MM.1S (cell line): ENCODE measurements around the gene LRMDA.

ENCODE experiments used
- DNase-seq: peaks from one replicate; pipeline ENCODE4 v3.0.0-alpha.2; 2015
- H2AFZ ChIP-seq: fragments of 300-600 bp; sonication (generic); 2 replicates; pipeline ENCODE4 v1.6.0; 2016; ENCODE audit warnings: antibody characterized with exemption, low read length
- H3F3A ChIP-seq: fragments of 300-600 bp; sonication (generic); 2 replicates; pipeline ENCODE4 v1.6.1; 2016; ENCODE audit warnings: mild to moderate bottlenecking, antibody characterized with exemption, low read length, moderate library complexity, mixed read lengths; ENCODE audit not compliant: insufficient read depth
- H3K27ac ChIP-seq: fragments of 300-600 bp; sonication (generic); 2 replicates; pipeline ENCODE4 v1.5.1; 2016; ENCODE audit warnings: mild to moderate bottlenecking, low read length
- H3K27me3 ChIP-seq: fragments of 300-600 bp; sonication (generic); replicated peaks from 2 replicates; pipeline ENCODE4 v1.6.0; 2016; ENCODE audit warnings: low read length; ENCODE audit not compliant: insufficient read depth
- H3K36me3 ChIP-seq: fragments of 300-600 bp; sonication (generic); replicated peaks from 2 replicates; pipeline ENCODE4 v1.6.1; 2016; ENCODE audit warnings: mild to moderate bottlenecking, low read length, mixed read lengths; ENCODE audit not compliant: insufficient read depth
- H3K4me1 ChIP-seq: fragments of 300-600 bp; sonication (generic); 2 replicates; pipeline ENCODE4 v1.6.1; 2016; ENCODE audit warnings: low read length, mixed read lengths
- H3K4me2 ChIP-seq: fragments of 300-600 bp; sonication (generic); 2 replicates; pipeline ENCODE4 v1.6.0; 2016; ENCODE audit warnings: low read depth, low read length
- H3K4me3 ChIP-seq: fragments of 300-600 bp; sonication (generic); 2 replicates; pipeline ENCODE4 v1.5.1; 2016; ENCODE audit warnings: low read length, mixed read lengths
- H3K79me2 ChIP-seq: fragments of 300-600 bp; sonication (generic); 2 replicates; pipeline ENCODE4 v1.6.1; 2016; ENCODE audit warnings: mixed run types, low read length, mixed read lengths
- H3K9ac ChIP-seq: fragments of 300-600 bp; sonication (generic); 2 replicates; pipeline ENCODE4 v1.6.1; 2016; ENCODE audit warnings: low read length, mixed read lengths
- H3K9me2 ChIP-seq: fragments of 300-600 bp; sonication (generic); replicated peaks from 2 replicates; pipeline ENCODE4 v1.6.1; 2016; ENCODE audit warnings: mild to moderate bottlenecking, low read length, mixed read lengths; ENCODE audit not compliant: insufficient read depth
- H3K9me3 ChIP-seq: fragments of 300-600 bp; sonication (generic); replicated peaks from 2 replicates; pipeline ENCODE4 v1.6.1; 2016; ENCODE audit warnings: mild to moderate bottlenecking, low read length, mixed read lengths; ENCODE audit not compliant: insufficient read depth
- H4K20me1 ChIP-seq: fragments of 300-600 bp; sonication (generic); 2 replicates; pipeline ENCODE4 v1.6.1; 2016; ENCODE audit warnings: mild to moderate bottlenecking, low read length, moderate library complexity, mixed read lengths; ENCODE audit not compliant: insufficient read depth
- EZH2 ChIP-seq: fragments of 300-600 bp; sonication (generic); optimal IDR thresholded peaks from 2 replicates; pipeline ENCODE3; 2017; ENCODE audit warnings: low read depth, mild to moderate bottlenecking, antibody characterized with exemption, low read length, mixed read lengths
- EZH2phosphoT487 ChIP-seq: fragments of 300-600 bp; sonication (generic); IDR thresholded peaks from 2 replicates; pipeline ENCODE4 v1.6.1; 2018; ENCODE audit warnings: antibody characterized with exemption, low read length
- TF ChIP-seq, protein P1 (sequence below): fragments of 300-600 bp; sonication (generic); IDR thresholded peaks from 2 replicates; pipeline ENCODE4 v1.5.1; 2016; ENCODE audit warnings: antibody characterized with exemption, low read length, mixed read lengths

Gene LRMDA

DNA sequence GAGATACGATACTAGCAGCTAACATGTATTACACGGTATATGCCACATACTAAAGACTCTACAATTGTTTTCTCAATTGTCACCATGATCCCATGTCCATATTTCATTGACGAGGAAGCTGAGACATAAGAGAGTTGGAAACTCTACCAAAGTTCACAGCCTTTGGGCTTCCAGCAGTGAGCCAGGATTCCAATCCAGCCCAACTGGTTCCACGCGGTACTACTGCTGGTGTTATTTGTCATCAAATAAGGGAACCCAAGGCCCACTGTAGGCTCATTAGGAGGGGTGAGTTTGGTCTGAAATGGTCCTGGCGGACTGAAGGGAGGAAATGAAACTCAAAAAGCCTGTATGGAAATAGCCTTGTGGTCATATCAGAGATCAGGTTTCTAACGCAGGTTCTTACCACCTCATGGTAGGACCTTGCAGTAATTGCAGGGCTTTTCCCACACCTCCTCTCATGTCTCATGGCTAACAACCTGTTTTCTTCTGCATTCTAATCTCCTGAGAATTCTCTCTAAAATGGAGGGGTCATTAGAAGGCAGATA is 814.6 kb downstream of the LRMDA start:
- H3F3A ChIP-seq = no peaks in the 10 kb centered on the region
- no peak overlapping the region for H2AFZ ChIP-seq
- TF ChIP-seq EZH2phosphoT487 (no peak), EZH2 (no peak)
- TF ChIP-seq, protein P1, sequence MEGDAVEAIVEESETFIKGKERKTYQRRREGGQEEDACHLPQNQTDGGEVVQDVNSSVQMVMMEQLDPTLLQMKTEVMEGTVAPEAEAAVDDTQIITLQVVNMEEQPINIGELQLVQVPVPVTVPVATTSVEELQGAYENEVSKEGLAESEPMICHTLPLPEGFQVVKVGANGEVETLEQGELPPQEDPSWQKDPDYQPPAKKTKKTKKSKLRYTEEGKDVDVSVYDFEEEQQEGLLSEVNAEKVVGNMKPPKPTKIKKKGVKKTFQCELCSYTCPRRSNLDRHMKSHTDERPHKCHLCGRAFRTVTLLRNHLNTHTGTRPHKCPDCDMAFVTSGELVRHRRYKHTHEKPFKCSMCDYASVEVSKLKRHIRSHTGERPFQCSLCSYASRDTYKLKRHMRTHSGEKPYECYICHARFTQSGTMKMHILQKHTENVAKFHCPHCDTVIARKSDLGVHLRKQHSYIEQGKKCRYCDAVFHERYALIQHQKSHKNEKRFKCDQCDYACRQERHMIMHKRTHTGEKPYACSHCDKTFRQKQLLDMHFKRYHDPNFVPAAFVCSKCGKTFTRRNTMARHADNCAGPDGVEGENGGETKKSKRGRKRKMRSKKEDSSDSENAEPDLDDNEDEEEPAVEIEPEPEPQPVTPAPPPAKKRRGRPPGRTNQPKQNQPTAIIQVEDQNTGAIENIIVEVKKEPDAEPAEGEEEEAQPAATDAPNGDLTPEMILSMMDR = no peak
- H3K9me2 ChIP-seq = no peaks in the 10 kb centered on the region
- no peak overlapping the region for H3K9ac ChIP-seq
- no peak overlapping the region for H3K4me3 ChIP-seq
- no peaks in the 10 kb centered on the region for H3K9me3 ChIP-seq
- H3K27me3 ChIP-seq = no peaks in the 10 kb centered on the region
- no peak overlapping the region for H3K4me2 ChIP-seq
- DNase-seq = peak; percentile 59
- no peaks in the 10 kb centered on the region for H3K36me3 ChIP-seq
- peaks cover 9% of the 10 kb centered on the region; the same call in 1 of the 2 replicates for H3K4me1 ChIP-seq
- no peaks in the 10 kb centered on the region for H4K20me1 ChIP-seq
- no peaks in the 10 kb centered on the region for H3K79me2 ChIP-seq
- no peak overlapping the region for H3K27ac ChIP-seq

DNA sequence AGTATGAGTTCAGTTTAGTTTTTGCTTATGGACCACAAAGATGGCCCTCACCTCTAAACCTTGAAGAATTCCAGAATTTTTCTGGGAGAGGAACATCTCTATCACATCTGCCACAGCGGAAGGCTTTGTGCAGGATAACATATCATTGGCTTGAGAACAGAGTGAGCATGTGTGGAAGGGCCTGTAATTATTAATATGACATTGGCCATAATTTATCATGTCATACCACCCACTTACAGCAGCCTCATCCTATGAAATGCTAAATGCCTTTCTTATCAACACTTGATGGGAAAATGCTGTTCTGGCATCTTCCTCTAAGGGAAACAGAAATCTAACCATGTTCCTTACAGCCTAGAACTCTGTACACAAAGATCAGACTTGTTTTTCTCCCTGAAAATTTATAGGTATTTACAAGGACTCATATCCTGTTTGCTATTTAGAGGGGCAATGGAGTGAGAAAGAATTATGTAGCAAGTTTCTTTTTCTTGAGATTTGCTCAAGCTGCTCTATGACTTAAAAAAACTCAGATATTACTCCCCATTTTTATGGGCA is 817.3 kb downstream of the LRMDA start:
- Histone ChIP-seq H3K4me2 (no peak overlapping the region), H3K9me2 (no peaks in the 10 kb centered on the region), H3K4me1 (peaks cover 9% of the 10 kb centered on the region; the same call in 1 of the 2 replicates), H3F3A (no peaks in the 10 kb centered on the region), H3K36me3 (no peaks in the 10 kb centered on the region), H3K27me3 (no peaks in the 10 kb centered on the region), H2AFZ (no peak overlapping the region), H4K20me1 (no peaks in the 10 kb centered on the region), H3K27ac (no peak overlapping the region), H3K9ac (no peak overlapping the region), H3K79me2 (no peaks in the 10 kb centered on the region), H3K4me3 (no peak overlapping the region), H3K9me3 (no peaks in the 10 kb centered on the region)
- TF ChIP-seq, protein P1 = no peak
- TF ChIP-seq EZH2 = no peak
- TF ChIP-seq EZH2phosphoT487 = no peak
- no peak for DNase-seq

DNA sequence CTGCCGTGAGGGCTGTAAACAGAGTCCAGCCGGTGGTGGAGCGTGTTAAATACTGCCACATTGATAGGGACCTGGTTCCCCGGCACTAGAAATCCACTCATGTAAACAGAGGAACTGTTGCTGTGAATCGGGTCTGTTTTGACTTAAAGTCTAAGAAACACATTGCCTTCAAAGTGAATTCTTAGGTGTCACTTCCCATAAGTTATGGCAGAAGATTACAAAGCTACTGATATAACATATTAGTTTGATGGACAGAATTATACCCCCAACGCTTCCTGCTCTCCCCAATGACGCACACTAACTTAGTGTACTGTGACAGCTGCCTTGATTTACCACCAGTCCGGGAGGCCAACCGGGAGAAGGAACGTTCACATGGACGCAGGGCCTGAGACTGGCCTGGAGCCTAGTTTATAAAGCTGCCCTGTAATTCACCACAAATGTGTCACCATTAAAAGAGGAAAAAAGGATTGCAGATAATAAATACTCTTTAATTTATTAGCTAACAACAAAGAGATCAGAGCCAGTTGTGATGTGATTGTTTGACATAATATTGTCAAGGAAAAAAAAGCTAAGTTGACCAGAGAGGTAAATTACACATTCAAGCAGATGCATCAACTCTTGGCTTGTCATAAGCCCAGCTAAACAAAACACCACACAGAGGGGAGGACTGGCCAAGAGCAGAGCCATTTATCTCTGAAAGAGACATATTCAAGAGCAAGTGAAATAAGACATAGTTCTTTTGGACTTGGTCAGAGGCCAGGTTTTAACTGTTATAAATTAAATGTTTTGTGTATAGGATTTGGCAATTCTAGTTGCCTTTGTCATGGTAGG is 820.6 kb downstream of the LRMDA start:
- H3F3A ChIP-seq = no peaks in the 10 kb centered on the region
- H3K4me1 ChIP-seq = no peaks in the 10 kb centered on the region
- no peaks in the 10 kb centered on the region for H3K79me2 ChIP-seq
- H3K27me3 ChIP-seq = no peaks in the 10 kb centered on the region
- H3K9ac ChIP-seq = no peak overlapping the region
- no peaks in the 10 kb centered on the region for H4K20me1 ChIP-seq
- no peak for DNase-seq
- TF ChIP-seq, protein P1 = no peak
- TF ChIP-seq EZH2phosphoT487 = no peak
- TF ChIP-seq EZH2 = no peak
- no peaks in the 10 kb centered on the region for H3K36me3 ChIP-seq
- H3K4me3 ChIP-seq = no peak overlapping the region
- H3K9me2 ChIP-seq = no peaks in the 10 kb centered on the region
- H3K4me2 ChIP-seq = no peak overlapping the region
- no peak overlapping the region for H3K27ac ChIP-seq
- H2AFZ ChIP-seq = no peak overlapping the region
- H3K9me3 ChIP-seq = no peaks in the 10 kb centered on the region
